Hematopoietic multipotent progenitor cell treated with erythropoietin and hydrocortisone succinate and interleukin-3 and kit ligand, for 15 days (in vitro differentiated cells): Measurements from ENCODE around the gene NEK10.
A peak's percentile ranks its signal among the peaks of the same experiment; 100 is the strongest.
"Not testable (repeated sequence)": the region's sequence is repeated elsewhere in the genome, so short reads cannot be mapped to it uniquely, and the experiment has no call there.

Source experiments
- DNase-seq: peaks from one replicate; pipeline ENCODE4 v3.0.0-alpha.2; 2015; ENCODE audit warnings: low spot score

NEK10 gene

GRCh38 chr3:27317096-27317495 is 52.1 kb downstream of the NEK10 start:
- DNase-seq = no peak

- no peak for DNase-seq
Observed at GRCh38 chr3:27315003-27315402, 54.2 kb downstream of the NEK10 start.

GRCh38 chr3:27312044-27312668 is 57.0 kb downstream of the NEK10 start:
- peak; percentile 23 for DNase-seq

- no peak for DNase-seq
Observed at GRCh38 chr3:27311400-27311799, 57.8 kb downstream of the NEK10 start.

- no peak for DNase-seq
Observed at GRCh38 chr3:27310688-27311087, 58.5 kb downstream of the NEK10 start.

GRCh38 chr3:27307566-27307965 is 61.6 kb downstream of the NEK10 start:
- DNase-seq = no peak

GRCh38 chr3:27302891-27303290 is 66.3 kb downstream of the NEK10 start:
- no peak for DNase-seq

- not testable (repeated sequence) for DNase-seq
Observed at GRCh38 chr3:27298981-27299380, 70.2 kb downstream of the NEK10 start.

- DNase-seq = no peak
Observed at GRCh38 chr3:27293939-27294338, 75.2 kb downstream of the NEK10 start.

GRCh38 chr3:27290760-27291159 is 78.4 kb downstream of the NEK10 start:
- no peak for DNase-seq

GRCh38 chr3:27289769-27290413 is 79.3 kb downstream of the NEK10 start:
- no peak for DNase-seq

GRCh38 chr3:27287052-27287451 is 82.1 kb downstream of the NEK10 start:
- no peak for DNase-seq

- DNase-seq = not testable (repeated sequence)
Observed at GRCh38 chr3:27286467-27286866, 82.7 kb downstream of the NEK10 start.

- DNase-seq = no peak
Observed at GRCh38 chr3:27285668-27286067, 83.5 kb downstream of the NEK10 start.

GRCh38 chr3:27281671-27282150 is 87.5 kb downstream of the NEK10 start:
- DNase-seq = no peak

GRCh38 chr3:27279123-27279522 is 90.1 kb downstream of the NEK10 start:
- no peak for DNase-seq

- DNase-seq = no peak
Observed at GRCh38 chr3:27278383-27279055, 90.7 kb downstream of the NEK10 start.

GRCh38 chr3:27275441-27275990 is 93.7 kb downstream of the NEK10 start:
- no peak for DNase-seq

- no peak for DNase-seq
Observed at GRCh38 chr3:27271890-27272289, 97.3 kb downstream of the NEK10 start.

GRCh38 chr3:27254896-27255295 is 114.3 kb downstream of the NEK10 start:
- no peak for DNase-seq

- DNase-seq = no peak
Observed at GRCh38 chr3:27253831-27254230, 115.4 kb downstream of the NEK10 start.

- DNase-seq = no peak
Observed at GRCh38 chr3:27253391-27253790, 115.8 kb downstream of the NEK10 start.

GRCh38 chr3:27252646-27253045 is 116.5 kb downstream of the NEK10 start:
- no peak for DNase-seq
